Measurements from ENCODE around the gene ERCC8.
A peak's percentile ranks its signal among the peaks of the same experiment; 100 is the strongest.
"Not testable (repeated sequence)": the region's sequence is repeated elsewhere in the genome, so short reads cannot be mapped to it uniquely, and the experiment has no call there.

Gene ERCC8

GRCh38 chr5:60944904-60945812, at the start of gene ERCC8, which contains the start of gene NDUFAF2:
ERCC8 (minus strand) TSS chr5:60945070; CDS start chr5:60945008, 62 bp downstream.
NDUFAF2 (plus strand) TSS chr5:60945205; CDS start chr5:60945256, 51 bp downstream.
- DNase-seq (ENCODE audit: low read depth, low spot score) = peak; percentile 96

- DNase-seq (ENCODE audit: low read depth, low spot score) = no peak
Observed at GRCh38 chr5:60993875-60994571, 49.2 kb upstream of the ERCC8 start.

- DNase-seq (ENCODE audit: low read depth, low spot score) = no peak
Observed at GRCh38 chr5:60993425-60993824, 48.6 kb upstream of the ERCC8 start.

GRCh38 chr5:60992871-60993270, 48.0 kb upstream of the ERCC8 start:
- no peak for DNase-seq (ENCODE audit: low read depth, low spot score)

- DNase-seq (ENCODE audit: low read depth, low spot score) = no peak
Observed at GRCh38 chr5:60989790-60990189, 44.9 kb upstream of the ERCC8 start.

GRCh38 chr5:60982127-60982526, 37.3 kb upstream of the ERCC8 start:
- not testable (repeated sequence) for DNase-seq (ENCODE audit: low read depth, low spot score)

- DNase-seq (ENCODE audit: low read depth, low spot score) = no peak
Observed at GRCh38 chr5:60980511-60980910, 35.6 kb upstream of the ERCC8 start.

GRCh38 chr5:60978968-60979367, 34.1 kb upstream of the ERCC8 start:
- no peak for DNase-seq (ENCODE audit: low read depth, low spot score)

- DNase-seq (ENCODE audit: low read depth, low spot score) = no peak
Observed at GRCh38 chr5:60977956-60978737, 33.3 kb upstream of the ERCC8 start.

- no peak for DNase-seq (ENCODE audit: low read depth, low spot score)
Observed at GRCh38 chr5:60972231-60972630, 27.4 kb upstream of the ERCC8 start.

GRCh38 chr5:60961685-60962084, 16.8 kb upstream of the ERCC8 start:
- peak; percentile 31 for DNase-seq (ENCODE audit: low read depth, low spot score)

- peak; percentile 46 for DNase-seq (ENCODE audit: low read depth, low spot score)
Observed at GRCh38 chr5:60960591-60960990, 15.7 kb upstream of the ERCC8 start.

GRCh38 chr5:60959156-60959555, 14.3 kb upstream of the ERCC8 start:
- DNase-seq (ENCODE audit: low read depth, low spot score) = peak; percentile 25

- DNase-seq (ENCODE audit: low read depth, low spot score) = no peak
Observed at GRCh38 chr5:60958712-60959111, 13.8 kb upstream of the ERCC8 start.

- DNase-seq (ENCODE audit: low read depth, low spot score) = no peak
Observed at GRCh38 chr5:60958088-60958487, 13.2 kb upstream of the ERCC8 start.

- DNase-seq (ENCODE audit: low read depth, low spot score) = no peak
Observed at GRCh38 chr5:60955239-60955638, 10.4 kb upstream of the ERCC8 start.

- DNase-seq (ENCODE audit: low read depth, low spot score) = no peak
Observed at GRCh38 chr5:60948738-60949137, 3.9 kb upstream of the ERCC8 start.

GRCh38 chr5:60945813-60946187, 930 bp upstream of the ERCC8 start:
- peak; percentile 74 for DNase-seq (ENCODE audit: low read depth, low spot score)

- no peak for DNase-seq (ENCODE audit: low read depth, low spot score)
Observed at GRCh38 chr5:60943624-60944023, 1.2 kb downstream of the ERCC8 start.

GRCh38 chr5:60929024-60929423, 15.8 kb downstream of the ERCC8 start:
- DNase-seq (ENCODE audit: low read depth, low spot score) = peak; percentile 9

GRCh38 chr5:60927450-60927849, 17.4 kb downstream of the ERCC8 start:
- no peak for DNase-seq (ENCODE audit: low read depth, low spot score)

GRCh38 chr5:60918466-60918865, 26.4 kb downstream of the ERCC8 start:
- no peak for DNase-seq (ENCODE audit: low read depth, low spot score)

Data from astrocyte of the hippocampus (primary cell).